ENCODE results near the gene SRRM2.

SRRM2 gene

DNA sequence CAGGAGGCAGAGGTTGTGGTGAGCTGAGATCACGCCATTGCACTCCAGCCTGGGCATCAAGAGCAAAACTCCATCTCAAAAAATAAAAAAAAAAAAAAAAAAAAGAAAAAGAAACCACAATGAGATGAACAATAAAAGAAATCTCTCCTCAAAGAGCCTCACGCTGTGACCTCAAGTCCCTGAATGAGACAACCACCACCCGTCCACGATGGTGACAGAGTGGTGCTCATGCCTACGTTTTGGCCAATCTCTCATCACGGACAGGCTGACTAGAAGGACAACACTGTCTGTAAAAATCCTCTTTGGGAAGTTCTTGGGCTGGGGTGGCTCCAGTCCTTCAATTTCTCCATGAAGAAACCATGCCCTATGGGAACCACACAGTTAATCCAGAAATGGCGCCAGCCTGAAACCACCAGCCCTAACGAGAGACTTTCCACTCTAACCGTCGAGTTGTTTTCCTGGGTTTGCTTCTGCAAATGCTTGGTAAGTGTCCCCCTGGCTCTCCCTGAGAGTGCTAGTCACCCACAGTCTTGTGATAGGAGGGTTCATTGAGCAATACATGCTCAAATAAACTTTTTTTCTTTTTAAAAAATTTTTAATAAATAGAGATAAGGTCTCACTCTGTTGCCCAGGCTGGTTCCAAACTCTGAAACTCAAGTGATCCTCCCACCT, 17.5 kb upstream of the SRRM2 start:
- DNase-seq (ENCODE audit: low read depth in 1 of 2, low spot score in 1 of 2): peak in 1 of 2 experiments; percentile 26
- H3K4me3 ChIP-seq (replicated peaks; ENCODE audit: insufficient read depth, low read length): no peak overlapping the region
- no peak for TF ChIP-seq GABPA (IDR thresholded peaks at IDR 0.05; ENCODE audit: low read depth)
- TF ChIP-seq, protein P1, sequence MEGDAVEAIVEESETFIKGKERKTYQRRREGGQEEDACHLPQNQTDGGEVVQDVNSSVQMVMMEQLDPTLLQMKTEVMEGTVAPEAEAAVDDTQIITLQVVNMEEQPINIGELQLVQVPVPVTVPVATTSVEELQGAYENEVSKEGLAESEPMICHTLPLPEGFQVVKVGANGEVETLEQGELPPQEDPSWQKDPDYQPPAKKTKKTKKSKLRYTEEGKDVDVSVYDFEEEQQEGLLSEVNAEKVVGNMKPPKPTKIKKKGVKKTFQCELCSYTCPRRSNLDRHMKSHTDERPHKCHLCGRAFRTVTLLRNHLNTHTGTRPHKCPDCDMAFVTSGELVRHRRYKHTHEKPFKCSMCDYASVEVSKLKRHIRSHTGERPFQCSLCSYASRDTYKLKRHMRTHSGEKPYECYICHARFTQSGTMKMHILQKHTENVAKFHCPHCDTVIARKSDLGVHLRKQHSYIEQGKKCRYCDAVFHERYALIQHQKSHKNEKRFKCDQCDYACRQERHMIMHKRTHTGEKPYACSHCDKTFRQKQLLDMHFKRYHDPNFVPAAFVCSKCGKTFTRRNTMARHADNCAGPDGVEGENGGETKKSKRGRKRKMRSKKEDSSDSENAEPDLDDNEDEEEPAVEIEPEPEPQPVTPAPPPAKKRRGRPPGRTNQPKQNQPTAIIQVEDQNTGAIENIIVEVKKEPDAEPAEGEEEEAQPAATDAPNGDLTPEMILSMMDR (IDR thresholded peaks at IDR 0.05; ENCODE audit: insufficient read depth, low read length): no peak
- TF ChIP-seq SPI1 (IDR thresholded peaks at IDR 0.05; ENCODE audit: borderline replicate concordance, low read depth): no peak
- TF ChIP-seq, protein P2, sequence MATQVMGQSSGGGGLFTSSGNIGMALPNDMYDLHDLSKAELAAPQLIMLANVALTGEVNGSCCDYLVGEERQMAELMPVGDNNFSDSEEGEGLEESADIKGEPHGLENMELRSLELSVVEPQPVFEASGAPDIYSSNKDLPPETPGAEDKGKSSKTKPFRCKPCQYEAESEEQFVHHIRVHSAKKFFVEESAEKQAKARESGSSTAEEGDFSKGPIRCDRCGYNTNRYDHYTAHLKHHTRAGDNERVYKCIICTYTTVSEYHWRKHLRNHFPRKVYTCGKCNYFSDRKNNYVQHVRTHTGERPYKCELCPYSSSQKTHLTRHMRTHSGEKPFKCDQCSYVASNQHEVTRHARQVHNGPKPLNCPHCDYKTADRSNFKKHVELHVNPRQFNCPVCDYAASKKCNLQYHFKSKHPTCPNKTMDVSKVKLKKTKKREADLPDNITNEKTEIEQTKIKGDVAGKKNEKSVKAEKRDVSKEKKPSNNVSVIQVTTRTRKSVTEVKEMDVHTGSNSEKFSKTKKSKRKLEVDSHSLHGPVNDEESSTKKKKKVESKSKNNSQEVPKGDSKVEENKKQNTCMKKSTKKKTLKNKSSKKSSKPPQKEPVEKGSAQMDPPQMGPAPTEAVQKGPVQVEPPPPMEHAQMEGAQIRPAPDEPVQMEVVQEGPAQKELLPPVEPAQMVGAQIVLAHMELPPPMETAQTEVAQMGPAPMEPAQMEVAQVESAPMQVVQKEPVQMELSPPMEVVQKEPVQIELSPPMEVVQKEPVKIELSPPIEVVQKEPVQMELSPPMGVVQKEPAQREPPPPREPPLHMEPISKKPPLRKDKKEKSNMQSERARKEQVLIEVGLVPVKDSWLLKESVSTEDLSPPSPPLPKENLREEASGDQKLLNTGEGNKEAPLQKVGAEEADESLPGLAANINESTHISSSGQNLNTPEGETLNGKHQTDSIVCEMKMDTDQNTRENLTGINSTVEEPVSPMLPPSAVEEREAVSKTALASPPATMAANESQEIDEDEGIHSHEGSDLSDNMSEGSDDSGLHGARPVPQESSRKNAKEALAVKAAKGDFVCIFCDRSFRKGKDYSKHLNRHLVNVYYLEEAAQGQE (IDR thresholded peaks at IDR 0.05; ENCODE audit: insufficient replicate concordance, low read depth): no peak
- no peak for TF ChIP-seq POLR2AphosphoS5 (IDR thresholded peaks at IDR 0.05; ENCODE audit: low read depth)
- H3K27me3 ChIP-seq (ENCODE audit: insufficient read depth, poor library complexity, severe bottlenecking): no peaks in the 10 kb centered on the region
- peak overlapping the region; percentile 38; the same call in 1 of the 2 replicates for H3K27ac ChIP-seq (replicated peaks)

DNA sequence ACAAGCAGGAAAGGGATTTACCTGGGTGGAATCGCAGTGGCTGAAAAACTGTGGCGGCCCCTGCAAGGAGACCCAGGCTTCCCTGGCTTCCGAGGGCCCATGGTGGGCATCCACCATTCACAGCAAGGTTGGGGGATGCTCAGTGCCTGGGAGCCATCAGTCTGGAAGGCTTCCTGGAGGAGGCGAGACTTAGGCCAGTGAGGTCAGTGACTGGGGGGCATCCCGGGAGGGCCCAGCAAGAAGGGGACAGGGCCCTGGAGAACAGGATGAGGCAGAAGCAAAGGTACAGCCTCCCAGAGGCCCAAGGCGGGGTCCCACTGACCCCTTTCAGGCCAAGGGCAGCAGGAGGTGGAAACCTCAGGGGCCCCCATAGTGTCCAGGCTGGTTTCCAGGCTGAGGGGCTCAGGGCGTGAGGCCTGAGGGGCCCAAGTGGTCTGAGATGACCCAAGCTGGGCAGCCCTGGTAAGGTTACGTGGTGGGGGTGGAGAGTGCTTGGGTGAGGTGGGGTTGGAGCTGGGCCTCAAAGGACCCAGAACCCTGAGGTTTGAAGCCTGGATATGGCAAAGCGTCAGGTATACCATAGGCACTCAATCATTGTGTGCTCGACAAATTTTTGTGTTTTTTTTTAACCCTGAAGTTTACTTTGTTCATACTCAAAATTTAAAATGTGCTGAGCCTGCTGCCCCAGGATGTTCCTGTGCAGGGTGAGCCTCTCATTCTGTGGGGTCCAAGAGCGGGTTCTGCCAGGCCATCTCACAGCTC, 15.8 kb upstream of the SRRM2 start:
- H3K27me3 ChIP-seq (ENCODE audit: insufficient read depth, poor library complexity, severe bottlenecking): no peaks in the 10 kb centered on the region
- H3K27ac ChIP-seq (replicated peaks): no peak overlapping the region
- no peak for DNase-seq (ENCODE audit: low read depth in 1 of 2, low spot score in 1 of 2)
- H3K4me3 ChIP-seq (replicated peaks; ENCODE audit: insufficient read depth, low read length): no peak overlapping the region
- TF ChIP-seq POLR2AphosphoS5 (IDR thresholded peaks at IDR 0.05; ENCODE audit: low read depth) (no peak), GABPA (IDR thresholded peaks at IDR 0.05; ENCODE audit: low read depth) (no peak), SPI1 (IDR thresholded peaks at IDR 0.05; ENCODE audit: borderline replicate concordance, low read depth) (no peak)
- TF ChIP-seq, protein P2 (IDR thresholded peaks at IDR 0.05; ENCODE audit: insufficient replicate concordance, low read depth): no peak
- TF ChIP-seq, protein P1 (IDR thresholded peaks at IDR 0.05; ENCODE audit: insufficient read depth, low read length): no peak

DNA sequence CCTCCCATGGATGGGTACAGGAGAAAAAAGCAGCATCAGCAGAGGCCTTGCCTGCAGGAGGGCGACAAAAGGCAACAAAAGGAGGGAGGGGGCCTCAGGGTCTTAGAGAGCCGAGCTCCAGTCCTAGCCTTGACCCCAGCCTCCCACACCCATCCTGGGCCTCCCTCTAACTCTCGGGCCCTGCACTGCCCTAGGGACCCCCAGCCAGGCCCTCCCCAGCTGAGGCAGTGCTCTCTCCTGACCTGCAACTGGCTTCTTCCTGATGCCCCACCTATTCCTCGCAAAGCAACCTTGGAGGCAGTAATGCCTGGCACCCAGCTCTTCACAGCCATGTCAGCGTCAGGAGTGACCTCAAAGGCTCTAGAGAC, 15.2 kb upstream of the SRRM2 start:
- no peak for DNase-seq (ENCODE audit: low read depth in 1 of 2, low spot score in 1 of 2)
- TF ChIP-seq SPI1 (IDR thresholded peaks at IDR 0.05; ENCODE audit: borderline replicate concordance, low read depth): no peak
- H3K27ac ChIP-seq (replicated peaks): no peak overlapping the region
- no peaks in the 10 kb centered on the region for H3K27me3 ChIP-seq (ENCODE audit: insufficient read depth, poor library complexity, severe bottlenecking)
- H3K4me3 ChIP-seq (replicated peaks; ENCODE audit: insufficient read depth, low read length): no peak overlapping the region

DNA sequence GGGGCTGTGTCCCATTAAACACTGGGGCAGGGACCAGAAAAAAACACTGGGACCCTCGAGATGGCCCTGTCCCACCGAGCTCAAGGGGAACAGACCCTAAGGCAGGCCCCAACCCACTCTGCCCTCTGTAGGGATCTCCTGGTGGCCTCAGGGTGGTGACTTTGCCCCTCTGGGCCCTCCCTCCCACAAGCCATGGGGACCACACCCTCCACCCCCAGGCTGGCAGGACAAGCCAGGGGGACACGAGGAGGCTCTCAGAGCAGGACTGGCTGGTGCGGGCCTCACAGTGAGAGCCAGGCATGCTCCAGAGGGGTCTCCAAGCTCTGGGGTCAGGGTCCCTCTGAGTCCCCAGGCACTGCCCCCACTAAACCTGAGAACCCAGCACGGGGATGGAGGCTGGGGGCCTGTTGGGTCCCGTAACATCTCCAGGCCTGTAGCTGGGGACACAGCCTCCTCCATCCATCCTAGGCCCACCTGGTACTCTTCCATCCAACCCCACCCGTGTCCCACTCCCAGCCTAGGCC, 14.5 kb upstream of the SRRM2 start:
- H3K27ac ChIP-seq (replicated peaks): no peak overlapping the region
- no peak for DNase-seq (ENCODE audit: low read depth in 1 of 2, low spot score in 1 of 2)
- TF ChIP-seq, protein P2 (IDR thresholded peaks at IDR 0.05; ENCODE audit: insufficient replicate concordance, low read depth): no peak
- TF ChIP-seq SPI1 (IDR thresholded peaks at IDR 0.05; ENCODE audit: borderline replicate concordance, low read depth) (no peak), POLR2AphosphoS5 (IDR thresholded peaks at IDR 0.05; ENCODE audit: low read depth) (no peak), GABPA (IDR thresholded peaks at IDR 0.05; ENCODE audit: low read depth) (no peak)
- TF ChIP-seq, protein P1 (IDR thresholded peaks at IDR 0.05; ENCODE audit: insufficient read depth, low read length): no peak

More for the DNA sequence above, 14.5 kb upstream of the SRRM2 start:
- H3K27me3 ChIP-seq (ENCODE audit: insufficient read depth, poor library complexity, severe bottlenecking): no peaks in the 10 kb centered on the region
- no peak overlapping the region for H3K4me3 ChIP-seq (replicated peaks; ENCODE audit: insufficient read depth, low read length)
